Activated CD4-positive, alpha-beta T cell treated with anti-CD3 and anti-CD28 coated beads, Interleukin-2, amount 10 ng/mL, durations not matched to agents 24 days and 14 days (primary cell): ENCODE data around the gene RABAC1. TPM values are rescaled to one million over a fixed set of nuclear protein-coding genes. Genes with fewer than 3 reads are reported as not detected.

ENCODE experiments used
- DNase-seq: peaks from one replicate; pipeline ENCODE4 v3.0.0; 2022
- H3K27ac Mint-ChIP-seq: one replicate; pipeline ENCODE4 v1.8.0; 2022; ENCODE audit warnings: mild to moderate bottlenecking, mixed read lengths
- H3K27me3 Mint-ChIP-seq: one replicate; pipeline ENCODE4 v1.8.0; 2022; ENCODE audit warnings: mixed read lengths
- H3K36me3 Mint-ChIP-seq: one replicate; pipeline ENCODE4 v1.8.0; 2022; ENCODE audit warnings: low read depth, mild to moderate bottlenecking, mixed read lengths
- H3K4me1 Mint-ChIP-seq: one replicate; pipeline ENCODE4 v1.8.0; 2021; ENCODE audit warnings: mixed read lengths
- H3K4me3 Mint-ChIP-seq: one replicate; pipeline ENCODE4 v1.8.0; 2022; ENCODE audit warnings: mild to moderate bottlenecking, moderate library complexity, mixed read lengths
- H3K9me3 Mint-ChIP-seq: one replicate; pipeline ENCODE4 v1.8.0; 2021; ENCODE audit warnings: mixed read lengths
- intact Hi-C: fragments of 100-400 bp; cut with micrococcal nuclease; formaldehyde crosslinking; loops from one replicate; pipeline ENCODE4 v1.15.1; 2023
- total RNA-seq: library from RNA; stranded (reverse); gene quantifications from 2 replicates; pipeline ENCODE4 v1.2.3, GENCODE V29; 2022

Gene RABAC1, protein sequence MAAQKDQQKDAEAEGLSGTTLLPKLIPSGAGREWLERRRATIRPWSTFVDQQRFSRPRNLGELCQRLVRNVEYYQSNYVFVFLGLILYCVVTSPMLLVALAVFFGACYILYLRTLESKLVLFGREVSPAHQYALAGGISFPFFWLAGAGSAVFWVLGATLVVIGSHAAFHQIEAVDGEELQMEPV
- total RNA-seq, result 37.2 and 41.5 TPM in 2 replicates

DNA sequence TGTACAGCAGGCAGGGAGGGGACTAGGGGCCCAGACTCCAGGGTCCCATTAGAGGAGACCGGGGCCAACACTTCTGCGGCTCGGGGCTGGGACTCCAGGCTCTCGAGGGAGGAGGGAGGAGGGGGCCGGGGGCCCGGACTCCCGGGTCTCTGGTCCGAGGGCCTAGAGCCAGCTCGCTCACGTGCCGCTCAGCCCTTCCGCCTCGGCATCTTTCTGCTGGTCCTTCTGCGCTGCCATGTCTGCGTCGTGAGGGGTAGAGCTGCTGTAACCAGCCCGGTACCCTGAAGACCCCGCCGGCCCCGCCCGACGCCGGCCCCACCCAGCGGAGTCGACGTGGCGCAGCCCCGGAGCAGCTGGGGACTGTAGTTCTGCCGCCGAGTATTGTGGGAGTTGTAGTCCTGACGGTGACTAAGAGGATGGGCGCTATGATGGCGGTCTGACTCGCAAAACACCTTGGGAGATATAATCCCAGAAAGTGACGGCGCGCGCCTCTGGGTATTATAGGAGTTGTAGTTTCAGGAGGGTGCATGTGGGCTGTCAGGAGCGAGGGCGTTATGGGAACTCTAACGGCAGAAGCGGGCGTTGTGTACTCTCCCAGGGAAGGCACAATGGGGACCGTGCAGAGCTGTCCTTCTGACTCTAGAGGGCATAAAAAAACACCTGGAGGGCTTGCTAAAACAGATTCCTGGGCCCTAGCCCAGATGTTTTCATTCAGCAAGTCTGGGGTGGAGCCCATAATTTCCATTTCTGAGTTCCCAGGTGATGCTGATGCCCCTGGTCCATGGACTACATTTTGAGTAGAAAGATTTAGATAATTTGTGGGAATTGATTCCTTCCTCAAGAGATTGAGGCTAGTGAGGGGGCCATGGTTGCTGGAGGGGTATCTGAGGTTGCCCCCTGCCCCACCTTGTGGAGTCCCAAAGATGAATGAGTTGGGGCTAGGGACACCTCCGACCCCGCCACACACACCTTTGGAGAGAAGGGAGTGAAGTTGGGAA is at the start of gene RABAC1:
Gene RABAC1, minus strand, starts transcription at position 266 of the 998 bp plus-strand sequence. Its CDS starts 29 bp downstream, at position 237.
- peak; percentile 97 for DNase-seq
- no peaks in the 10 kb centered on the region for H3K36me3 Mint-ChIP-seq
- H3K9me3 Mint-ChIP-seq, result no peaks in the 10 kb centered on the region
- H3K27ac Mint-ChIP-seq, result peak within 1 kb of the TSS; percentile 92
- H3K27me3 Mint-ChIP-seq, result no peaks in the 10 kb centered on the region
- peak within 1 kb of the TSS; percentile 89 for H3K4me3 Mint-ChIP-seq
- intact Hi-C loops, result loop anchor here (1.0 kb wide), 4 partner anchors 14 to 99 kb away; partner anchors contain the start of gene RPS19
- peaks cover 14% of the 10 kb centered on the region for H3K4me1 Mint-ChIP-seq

DNA sequence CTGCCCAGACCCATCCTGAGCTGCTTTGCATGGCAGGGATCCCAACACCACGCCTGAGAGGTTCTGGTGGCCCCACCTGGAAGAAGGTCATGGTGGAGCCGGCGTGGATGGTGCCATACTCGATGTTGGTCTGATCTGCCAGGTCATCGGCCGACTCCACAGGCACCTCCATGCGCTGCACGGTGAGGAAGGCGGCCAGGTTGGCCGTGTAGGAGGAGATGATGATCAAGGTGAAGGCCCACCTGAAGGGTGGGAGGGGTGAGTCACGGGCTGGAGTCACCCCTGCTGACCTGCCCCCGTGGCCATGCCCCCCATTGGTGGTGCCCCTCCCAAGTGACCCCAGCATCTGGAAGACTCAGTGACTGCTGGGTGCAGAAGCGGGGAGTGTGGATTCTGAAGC is 47.4 kb upstream of the RABAC1 start:
- DNase-seq, result no peak
- no peaks in the 10 kb centered on the region for H3K36me3 Mint-ChIP-seq
- H3K4me3 Mint-ChIP-seq, result no peak overlapping the region
- H3K27ac Mint-ChIP-seq, result no peak overlapping the region
- H3K9me3 Mint-ChIP-seq, result no peaks in the 10 kb centered on the region
- H3K4me1 Mint-ChIP-seq, result peaks cover 7% of the 10 kb centered on the region
- peaks cover 10% of the 10 kb centered on the region for H3K27me3 Mint-ChIP-seq
- intact Hi-C loops, result no loop called here

DNA sequence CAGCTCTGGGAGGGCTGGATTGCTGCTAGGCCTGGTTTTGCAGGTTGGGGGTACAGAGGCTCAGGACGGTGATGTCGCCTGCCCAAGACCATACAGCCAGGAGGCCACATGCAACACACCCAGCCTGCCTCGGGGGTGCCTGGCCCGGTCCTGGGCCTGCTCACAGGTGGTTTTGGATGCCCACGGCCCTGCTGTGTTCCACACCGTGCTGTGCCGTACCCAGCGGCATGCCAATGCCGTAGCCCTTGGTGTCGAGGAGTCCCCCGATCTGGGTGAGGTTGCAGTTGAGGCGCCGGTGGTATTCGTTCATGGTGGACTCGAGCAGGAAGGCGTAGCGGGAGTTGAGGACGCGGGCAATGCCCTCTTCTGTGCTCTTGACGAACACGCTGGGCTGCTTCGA is 46.4 kb upstream of the RABAC1 start:
- intact Hi-C loops, result no loop called here
- H3K4me3 Mint-ChIP-seq, result no peak overlapping the region
- no peaks in the 10 kb centered on the region for H3K36me3 Mint-ChIP-seq
- H3K9me3 Mint-ChIP-seq, result no peaks in the 10 kb centered on the region
- peaks cover 7% of the 10 kb centered on the region for H3K4me1 Mint-ChIP-seq
- no peak overlapping the region for H3K27ac Mint-ChIP-seq
- DNase-seq, result no peak
- H3K27me3 Mint-ChIP-seq, result peaks cover 17% of the 10 kb centered on the region

DNA sequence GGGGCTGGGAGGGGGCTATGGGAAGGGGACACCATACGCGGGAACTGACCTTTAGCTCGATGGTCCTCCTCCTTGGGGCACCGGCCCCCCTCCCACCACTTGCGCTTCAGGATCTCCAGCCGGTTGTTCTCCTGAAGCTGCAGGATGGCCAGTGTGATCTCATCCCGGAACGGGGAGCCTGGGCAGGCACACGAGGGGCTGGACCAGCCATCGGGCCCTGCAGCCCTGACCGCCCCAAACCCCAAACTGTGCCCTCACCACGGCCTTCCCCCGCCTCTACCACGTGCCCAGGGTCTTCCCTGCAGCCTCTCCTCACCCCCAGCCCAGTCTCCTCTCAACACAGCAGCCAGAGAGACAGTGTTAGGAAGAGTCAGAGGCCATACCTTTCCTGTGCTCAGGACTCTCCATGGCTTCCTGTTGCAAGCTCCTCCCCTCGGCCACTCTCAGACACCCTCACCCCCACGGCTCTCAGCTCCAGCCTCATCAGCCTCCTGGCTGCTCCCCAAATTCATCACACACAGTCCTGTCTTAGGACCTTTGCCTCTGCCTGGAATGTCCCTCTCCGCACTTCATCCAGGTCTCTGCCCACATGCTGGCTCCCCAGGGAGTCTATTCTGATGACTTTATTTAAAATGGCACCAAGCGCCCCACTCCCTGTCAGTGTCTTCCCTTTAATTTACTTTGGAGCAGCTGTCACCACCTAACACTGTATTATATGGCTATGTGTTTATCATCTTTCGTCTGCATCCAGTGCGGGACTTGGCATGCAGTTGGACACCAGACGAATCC is 44.6 kb upstream of the RABAC1 start:
- Mint-ChIP-seq H3K4me1 (peaks cover 7% of the 10 kb centered on the region), H3K4me3 (no peak overlapping the region), H3K27ac (no peak overlapping the region), H3K9me3 (no peaks in the 10 kb centered on the region), H3K27me3 (peaks cover 30% of the 10 kb centered on the region), H3K36me3 (peaks cover 3% of the 10 kb centered on the region)
- no peak for DNase-seq
- intact Hi-C loops, result no loop called here

DNA sequence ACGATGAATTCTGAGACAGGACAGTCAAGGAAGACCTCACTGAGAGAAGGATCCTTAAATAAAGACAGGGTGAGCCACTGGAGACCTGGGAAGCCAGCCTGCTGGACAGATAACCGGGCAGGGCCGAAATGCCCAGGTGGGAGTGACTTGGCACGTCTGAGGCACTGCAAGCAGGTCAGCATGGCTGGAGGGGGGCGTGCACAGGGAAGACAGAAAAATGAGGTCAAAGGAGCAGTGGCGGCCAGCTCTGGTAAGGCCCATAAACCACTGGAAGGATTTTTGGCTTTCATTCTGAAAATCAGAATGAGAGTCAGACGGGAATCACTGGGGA is 40.7 kb upstream of the RABAC1 start:
- Mint-ChIP-seq H3K27ac (no peak overlapping the region), H3K4me3 (no peak overlapping the region), H3K27me3 (peaks cover 58% of the 10 kb centered on the region), H3K36me3 (peaks cover 3% of the 10 kb centered on the region), H3K9me3 (no peaks in the 10 kb centered on the region), H3K4me1 (peaks cover 23% of the 10 kb centered on the region)
- intact Hi-C loops, result loop anchor here (5.0 kb wide), 1 partner anchor 32 kb away; no protein-coding TSS in a partner anchor
- no peak for DNase-seq

DNA sequence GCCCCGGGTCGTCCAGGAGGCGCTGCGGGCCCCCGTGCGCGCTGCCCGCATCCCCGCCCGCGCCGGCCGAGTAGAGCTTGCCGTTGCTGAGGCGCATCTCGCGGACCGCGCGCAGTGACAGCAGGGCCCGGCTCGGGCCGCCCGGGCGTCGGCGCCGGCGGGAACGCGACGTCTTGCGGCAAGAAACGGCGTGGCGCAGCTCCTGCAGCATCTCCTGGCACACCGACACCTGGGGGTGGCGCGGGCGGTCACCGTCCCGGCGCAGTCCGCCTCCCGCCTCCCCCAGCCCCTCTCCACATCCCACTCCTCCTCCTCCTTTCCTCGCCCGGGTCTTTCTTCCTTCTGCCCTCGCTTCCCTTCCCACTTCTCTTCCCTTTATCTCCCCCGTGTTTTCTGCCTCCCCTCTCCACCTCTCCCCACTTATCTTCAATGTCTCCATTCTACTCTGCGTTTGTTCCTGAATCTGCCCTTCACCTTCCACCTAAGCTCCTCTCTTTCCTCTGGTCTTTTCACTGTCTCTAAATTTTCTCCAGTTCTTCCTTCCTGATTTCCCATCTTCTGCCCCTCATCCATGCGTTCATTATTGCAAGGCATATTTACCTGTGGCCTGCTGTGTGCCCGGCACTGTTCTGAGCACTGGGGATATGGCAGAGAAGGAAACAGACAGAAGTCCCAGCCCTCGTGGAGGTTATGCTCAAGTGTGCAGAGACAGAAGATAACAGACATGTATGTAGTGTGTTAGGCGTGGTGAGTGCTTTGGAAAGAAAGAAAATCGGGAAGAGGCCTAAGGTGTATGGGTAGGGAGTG is 40.2 kb upstream of the RABAC1 start:
- Mint-ChIP-seq H3K9me3 (no peaks in the 10 kb centered on the region), H3K4me3 (peak overlapping the region; percentile 35), H3K36me3 (peaks cover 3% of the 10 kb centered on the region), H3K4me1 (peaks cover 23% of the 10 kb centered on the region), H3K27ac (no peak overlapping the region), H3K27me3 (peaks cover 62% of the 10 kb centered on the region)
- intact Hi-C loops, result loop anchor here (5.0 kb wide), 1 partner anchor 33 kb away; no protein-coding TSS in a partner anchor
- DNase-seq, result no peak

DNA sequence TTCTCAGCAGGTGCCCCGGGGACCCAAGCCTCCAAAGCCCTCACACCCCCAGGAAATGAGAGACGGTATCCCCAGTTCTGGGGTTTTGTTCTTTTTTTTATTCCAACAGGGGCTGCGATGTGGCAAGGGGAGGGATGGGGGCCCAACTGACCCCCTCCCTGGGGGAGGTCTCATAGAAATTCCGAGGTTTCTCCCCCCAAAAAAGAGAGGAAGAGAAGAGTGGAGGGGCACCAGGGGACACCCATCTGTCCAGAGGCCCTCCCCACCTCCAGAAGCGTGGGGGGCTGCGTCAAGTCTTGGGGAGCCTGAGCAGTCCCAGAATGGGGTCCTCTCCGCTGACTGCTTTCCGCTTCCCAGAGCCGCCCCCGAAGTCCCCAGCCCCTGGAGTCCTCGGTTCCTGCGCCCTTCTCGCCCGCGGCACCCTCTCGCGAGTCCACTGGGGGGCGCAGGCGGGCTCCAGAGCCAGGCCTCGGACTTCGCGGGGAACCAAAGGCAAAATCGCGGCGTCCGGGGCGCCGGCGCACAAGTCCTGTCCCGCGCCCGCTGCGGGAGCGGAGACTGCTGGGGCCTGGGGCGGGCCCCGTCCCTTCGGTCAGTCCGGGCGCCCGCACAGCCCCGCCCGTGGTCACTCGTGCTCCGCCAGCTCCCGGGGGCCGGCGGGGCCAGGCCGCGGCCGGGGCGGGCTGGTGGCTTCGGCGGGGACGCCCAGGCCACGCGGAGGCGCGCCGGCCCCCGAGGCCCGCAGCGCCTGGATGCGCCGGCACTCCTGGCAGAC is 39.3 kb upstream of the RABAC1 start:
- Mint-ChIP-seq H3K27me3 (peaks cover 60% of the 10 kb centered on the region), H3K4me3 (no peak overlapping the region), H3K36me3 (peaks cover 3% of the 10 kb centered on the region), H3K4me1 (peaks cover 25% of the 10 kb centered on the region), H3K9me3 (no peaks in the 10 kb centered on the region), H3K27ac (no peak overlapping the region)
- peak; percentile 85 for DNase-seq
- intact Hi-C loops, result loop anchor here (5.0 kb wide), 1 partner anchor 34 kb away; no protein-coding TSS in a partner anchor

DNA sequence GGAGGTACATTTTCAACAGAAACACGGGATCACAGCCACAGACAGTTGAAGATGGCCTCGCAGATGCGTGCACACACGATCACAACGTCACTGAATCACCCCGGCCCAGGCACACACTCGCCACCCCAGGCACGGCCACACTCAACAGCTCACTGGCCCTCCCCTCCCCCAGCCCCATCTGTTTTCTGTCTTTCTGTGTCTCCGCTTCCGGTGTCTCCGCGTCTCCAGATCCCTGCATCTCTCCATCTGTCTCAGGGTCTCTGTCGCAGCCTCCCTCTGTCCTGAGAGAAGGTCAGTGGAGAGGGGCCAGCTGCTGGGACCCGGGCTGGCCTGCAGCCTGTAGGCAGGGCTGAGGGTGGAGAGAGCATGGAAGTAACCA is 38.7 kb upstream of the RABAC1 start:
- peaks cover 25% of the 10 kb centered on the region for H3K4me1 Mint-ChIP-seq
- H3K27ac Mint-ChIP-seq, result no peak overlapping the region
- H3K27me3 Mint-ChIP-seq, result peaks cover 62% of the 10 kb centered on the region
- intact Hi-C loops, result loop anchor here (5.0 kb wide), 1 partner anchor 34 kb away; no protein-coding TSS in a partner anchor
- peaks cover 3% of the 10 kb centered on the region for H3K36me3 Mint-ChIP-seq
- H3K4me3 Mint-ChIP-seq, result peak overlapping the region; percentile 11
- DNase-seq, result no peak
- no peaks in the 10 kb centered on the region for H3K9me3 Mint-ChIP-seq

DNA sequence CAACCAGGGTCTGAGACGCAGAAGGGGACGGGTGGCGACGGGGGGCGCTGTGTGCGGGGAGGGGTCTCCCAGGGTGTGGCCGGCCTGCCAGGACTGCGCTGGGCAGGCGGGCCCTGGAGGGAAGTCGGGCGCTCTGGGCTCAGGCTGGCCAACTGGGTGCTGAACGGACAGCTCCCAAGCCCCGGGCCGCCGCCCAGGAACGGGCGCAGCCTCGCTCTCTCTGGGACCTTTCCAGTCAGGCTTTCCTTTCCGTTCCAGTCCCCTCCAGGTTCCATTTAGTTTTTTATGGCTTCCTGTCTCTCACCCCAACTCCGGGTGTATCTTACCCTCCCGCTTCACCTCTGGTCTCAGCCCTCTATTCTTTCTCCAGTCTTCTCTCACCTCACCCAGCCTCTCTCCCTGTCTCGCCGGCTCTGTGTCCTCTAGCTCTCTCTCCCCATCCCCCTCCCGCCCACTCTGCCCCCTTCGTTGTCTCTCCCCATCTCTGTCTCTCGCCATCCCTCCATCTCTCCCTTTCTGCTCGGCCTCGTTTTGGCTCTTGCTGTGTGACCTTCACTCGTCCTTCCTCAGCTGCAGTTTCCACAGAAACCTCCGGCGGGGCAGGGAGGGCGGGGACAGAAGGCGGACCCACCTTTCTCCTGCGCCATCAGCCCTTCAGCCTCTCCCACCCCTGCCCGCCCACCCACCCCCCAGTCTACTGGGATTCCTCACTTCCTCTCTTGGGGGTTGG is 38.2 kb upstream of the RABAC1 start:
- intact Hi-C loops, result loop anchor here (5.0 kb wide), 1 partner anchor 35 kb away; no protein-coding TSS in a partner anchor
- Mint-ChIP-seq H3K27ac (no peak overlapping the region), H3K9me3 (no peaks in the 10 kb centered on the region), H3K36me3 (peaks cover 3% of the 10 kb centered on the region), H3K4me1 (peaks cover 26% of the 10 kb centered on the region), H3K4me3 (peak overlapping the region; percentile 27), H3K27me3 (peaks cover 67% of the 10 kb centered on the region)
- DNase-seq, result peak; percentile 84

DNA sequence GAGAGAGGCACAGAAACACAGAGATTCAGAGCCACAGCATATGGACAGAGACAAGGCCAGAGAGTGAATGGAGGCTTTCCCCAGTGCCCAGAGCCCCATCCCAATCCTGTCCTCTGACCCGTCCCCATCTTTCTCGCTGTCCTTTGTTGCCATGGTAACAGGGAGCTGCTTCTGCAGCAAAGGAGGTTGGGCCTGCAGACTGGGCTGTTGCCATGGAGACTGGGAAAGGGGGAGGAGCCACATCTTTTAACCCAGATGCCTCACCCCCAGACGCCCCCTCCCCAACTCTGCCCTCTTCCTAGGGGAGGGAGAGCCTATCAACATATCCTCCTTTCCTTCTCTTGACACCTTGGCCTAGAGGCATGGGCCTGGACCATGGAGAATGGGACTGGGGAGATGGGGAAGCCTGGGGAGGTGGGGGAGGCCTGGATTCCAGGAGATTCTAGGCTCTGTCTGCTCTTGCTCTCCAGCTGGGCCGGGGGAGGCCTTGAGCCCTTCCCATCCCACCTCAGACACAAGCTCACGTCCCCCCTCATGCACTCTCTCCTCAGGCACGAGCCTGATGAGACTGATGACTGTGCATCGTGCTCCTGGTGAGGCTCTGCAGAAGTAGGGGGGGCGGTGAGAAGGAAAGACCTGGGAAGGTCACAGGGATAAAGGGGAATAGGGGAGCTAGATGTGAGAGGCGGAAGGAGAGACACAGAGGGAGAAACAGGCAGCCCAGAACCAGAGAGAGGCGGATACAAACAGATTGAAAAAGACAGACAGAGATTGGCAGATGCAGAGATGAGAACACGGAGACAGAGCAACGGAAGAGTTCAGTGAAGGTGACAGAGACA is 37.1 kb upstream of the RABAC1 start:
- Mint-ChIP-seq H3K36me3 (peaks cover 3% of the 10 kb centered on the region), H3K4me3 (no peak overlapping the region), H3K27me3 (peaks cover 62% of the 10 kb centered on the region), H3K9me3 (no peaks in the 10 kb centered on the region), H3K27ac (no peak overlapping the region), H3K4me1 (peaks cover 26% of the 10 kb centered on the region)
- intact Hi-C loops, result loop anchor here (5.0 kb wide), 1 partner anchor 36 kb away; no protein-coding TSS in a partner anchor
- no peak for DNase-seq
